ENCODE results near the gene GID4.

The GID4 gene

GRCh38 chr17:18093616-18094408 is 54.6 kb downstream of the GID4 start:
- peak; percentile 62 for TF ChIP-seq CTCF (IDR thresholded peaks at IDR 0.05; ENCODE audit: low read depth, low read length, missing control alignments)
- DNase-seq (ENCODE audit: extremely low read depth, low read depth) = peak; percentile 42
- no peak overlapping the region for H3K4me3 ChIP-seq (replicated peaks; ENCODE audit: low read depth, low read length)

GRCh38 chr17:18094409-18094807 is 55.2 kb downstream of the GID4 start:
- no peak for TF ChIP-seq CTCF (IDR thresholded peaks at IDR 0.05; ENCODE audit: low read depth, low read length, missing control alignments)
- no peak for DNase-seq (ENCODE audit: extremely low read depth, low read depth)
- H3K4me3 ChIP-seq (replicated peaks; ENCODE audit: low read depth, low read length) = no peak overlapping the region

- no peak for TF ChIP-seq CTCF (IDR thresholded peaks at IDR 0.05; ENCODE audit: low read depth, low read length, missing control alignments)
- no peak for DNase-seq (ENCODE audit: extremely low read depth, low read depth)
- H3K4me3 ChIP-seq (replicated peaks; ENCODE audit: low read depth, low read length) = no peak overlapping the region
These were observed 60.3 kb downstream of the GID4 start for GRCh38 chr17:18099516-18099915.

- no peak overlapping the region for H3K4me3 ChIP-seq (replicated peaks; ENCODE audit: low read depth, low read length)
- no peak for DNase-seq (ENCODE audit: extremely low read depth, low read depth)
- TF ChIP-seq CTCF (IDR thresholded peaks at IDR 0.05; ENCODE audit: low read depth, low read length, missing control alignments) = no peak
These were observed 61.4 kb downstream of the GID4 start for GRCh38 chr17:18100616-18101015.

GRCh38 chr17:18101828-18102227 is 62.6 kb downstream of the GID4 start:
- TF ChIP-seq CTCF (IDR thresholded peaks at IDR 0.05; ENCODE audit: low read depth, low read length, missing control alignments) = no peak
- no peak for DNase-seq (ENCODE audit: extremely low read depth, low read depth)
- no peak overlapping the region for H3K4me3 ChIP-seq (replicated peaks; ENCODE audit: low read depth, low read length)

- TF ChIP-seq CTCF (IDR thresholded peaks at IDR 0.05; ENCODE audit: low read depth, low read length, missing control alignments) = no peak
- H3K4me3 ChIP-seq (replicated peaks; ENCODE audit: low read depth, low read length) = no peak overlapping the region
- no peak for DNase-seq (ENCODE audit: extremely low read depth, low read depth)
These were observed 63.4 kb downstream of the GID4 start for GRCh38 chr17:18102640-18103039.

GRCh38 chr17:18105027-18105426 is 65.8 kb downstream of the GID4 start:
- H3K4me3 ChIP-seq (replicated peaks; ENCODE audit: low read depth, low read length) = no peak overlapping the region
- TF ChIP-seq CTCF (IDR thresholded peaks at IDR 0.05; ENCODE audit: low read depth, low read length, missing control alignments) = no peak
- no peak for DNase-seq (ENCODE audit: extremely low read depth, low read depth)

Measured in HFF-Myc (cell line).